Common myeloid progenitor, CD34-positive (primary cell): ENCODE measurements around the gene SEC23IP.
"Not testable (repeated sequence)": the region's sequence is repeated elsewhere in the genome, so short reads cannot be mapped to it uniquely, and the experiment has no call there.

ENCODE experiments used
- CTCF ChIA-PET: fragments of 350-600 bp; sonication (Branson Sonifier 250); formaldehyde crosslinking; loops from one replicate; lab custom pipeline; 2021; ENCODE audit warnings: antibody characterized with exemption; lab: Charles Lee
- POLR2A ChIA-PET: fragments of 350-600 bp; sonication (Branson Sonifier 250); formaldehyde crosslinking; loops from one replicate; lab custom pipeline; 2021; ENCODE audit warnings: antibody characterized with exemption; lab: Charles Lee
- DNase-seq, 3 donors: peaks; one replicate each; pipeline versions ENCODE4 v3.0.0 to v3.0.0-alpha.2; 2013
- H3K27ac ChIP-seq, 2 experiments: 1 replicate in 1 of 2; 2 replicates in 1 of 2; pipeline ENCODE4 v1.7.0; 2013; ENCODE audit warnings: inconsistent platforms in 2 of 2, low read length in 2 of 2, mild to moderate bottlenecking in 2 of 2, low read depth in 1 of 2, moderate library complexity in 1 of 2; ENCODE audit not compliant: severe bottlenecking in 2 of 2, insufficient read depth in 1 of 2, poor library complexity in 1 of 2
- H3K27me3 ChIP-seq, 5 experiments: replicated peaks in 2 of 5; 1 replicate in 3 of 5; 2 replicates in 2 of 5; pipeline versions ENCODE4 v1.6.1 to v1.7.0; 2013; ENCODE audit warnings: low read length in 4 of 5, mild to moderate bottlenecking in 2 of 5, moderate library complexity in 2 of 5, inconsistent platforms in 1 of 5; ENCODE audit not compliant: insufficient read depth in 5 of 5, control insufficient read depth in 4 of 5
- H3K36me3 ChIP-seq, 4 experiments: 1 replicate in 2 of 4; 2 replicates in 2 of 4; pipeline versions ENCODE4 v1.6.1 to v1.7.0; 2013; ENCODE audit warnings: low read length in 3 of 4, control low read depth in 1 of 4, mild to moderate bottlenecking in 1 of 4; ENCODE audit not compliant: control insufficient read depth in 4 of 4, insufficient read depth in 4 of 4
- H3K4me1 ChIP-seq, 4 experiments: 1 replicate in 3 of 4; 2 replicates in 1 of 4; pipeline versions ENCODE4 v1.6.1 to v1.7.1; 2013; ENCODE audit warnings: low read length in 3 of 4, mild to moderate bottlenecking in 3 of 4, control low read depth in 1 of 4, inconsistent platforms in 1 of 4, moderate library complexity in 1 of 4; ENCODE audit not compliant: control insufficient read depth in 4 of 4, insufficient read depth in 4 of 4; ENCODE audit errors: control extremely low read depth in 1 of 4
- H3K4me3 ChIP-seq, 7 experiments: 1 replicate in 4 of 7; 2 replicates in 3 of 7; pipeline versions ENCODE4 v1.5.1 to v1.7.0; 2013; ENCODE audit warnings: mild to moderate bottlenecking in 7 of 7, low read length in 6 of 7, moderate library complexity in 6 of 7, inconsistent platforms in 2 of 7, low read depth in 2 of 7, control low read depth in 1 of 7; ENCODE audit not compliant: insufficient read depth in 4 of 7, control insufficient read depth in 1 of 7; ENCODE audit errors: extremely low read depth in 1 of 7
- H3K9me3 ChIP-seq, 5 experiments: 1 replicate in 4 of 5; 2 replicates in 1 of 5; pipeline versions ENCODE4 v1.6.1 to v1.7.1; 2013; ENCODE audit warnings: low read length in 4 of 5, mild to moderate bottlenecking in 2 of 5, inconsistent platforms in 1 of 5, low read depth in 1 of 5, moderate library complexity in 1 of 5; ENCODE audit not compliant: control insufficient read depth in 4 of 5, insufficient read depth in 2 of 5; ENCODE audit errors: control extremely low read depth in 1 of 5
- WGBS: methylation state at CpG from one replicate; pipeline ENCODE4 v1.1.5; 2013; ENCODE audit not compliant: insufficient coverage; 5-methylcytosine and 5-hydroxymethylcytosine counted together

SEC23IP gene

GRCh38 chr10:119878524-119878923 lies 14.0 kb upstream of the SEC23IP start:
- no peaks in the 10 kb centered on the region for H3K36me3 ChIP-seq
- H3K9me3 ChIP-seq: no peaks in the 10 kb centered on the region
- WGBS: 100% methylated on average over 1 of the region's 2 CpGs
- H3K4me1 ChIP-seq: peaks cover 4 to 10% (median 8%) of the 10 kb centered on the region in 4 experiments
- ChIA-PET CTCF (no interaction called here), POLR2A (no interaction called here)
- DNase-seq: no peak
- H3K27me3 ChIP-seq: no peaks in the 10 kb centered on the region
- no peak overlapping the region for H3K4me3 ChIP-seq
- H3K27ac ChIP-seq: no peak overlapping the region

- CTCF ChIA-PET: interaction anchor here (1.5 to 1.7 kb wide), 2 partner anchors 11 to 14 kb away, joined by 4 to 7 read pairs; partner anchors contain the start of gene MCMBP
- not testable (repeated sequence) for H3K27ac ChIP-seq, H3K4me3 ChIP-seq, DNase-seq, H3K27me3 ChIP-seq, H3K36me3 ChIP-seq, H3K9me3 ChIP-seq, H3K4me1 ChIP-seq
- WGBS: 95% methylated on average over 11 of the region's 11 CpGs
- POLR2A ChIA-PET: interaction anchor here (0.6 kb wide), 1 partner anchor 145 kb away, joined by 3 read pairs; no protein-coding TSS in a partner anchor
These were observed 8.5 kb upstream of the SEC23IP start for GRCh38 chr10:119883901-119884611.

DNA sequence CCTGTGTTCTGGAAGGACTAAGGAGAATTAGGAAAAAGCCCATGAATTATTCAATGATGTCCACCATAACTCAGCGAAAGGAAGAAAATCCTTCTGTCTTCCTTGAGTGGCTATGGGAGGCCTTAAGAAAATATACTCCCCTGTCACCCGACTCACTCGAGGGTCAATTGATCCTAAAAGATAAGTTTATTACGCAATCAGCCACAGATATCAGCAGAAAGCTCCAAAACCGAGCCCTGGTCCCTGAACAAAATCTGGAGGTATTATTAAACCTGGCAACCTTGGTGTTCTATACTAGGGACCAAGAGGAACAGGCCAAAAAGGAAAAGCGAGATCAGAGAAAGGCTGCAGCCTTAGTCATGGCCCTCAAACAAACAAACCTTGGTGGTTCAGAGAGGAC lies 6.5 kb upstream of the SEC23IP start:
- H3K4me3 ChIP-seq, DNase-seq, POLR2A ChIA-PET, H3K27me3 ChIP-seq, H3K36me3 ChIP-seq, H3K27ac ChIP-seq, H3K9me3 ChIP-seq: not testable (repeated sequence)
- 82% methylated on average over 4 of the region's 6 CpGs for WGBS
- peaks cover 0 to 14% (median 5%) of the 10 kb centered on the region in 4 experiments for H3K4me1 ChIP-seq
- CTCF ChIA-PET: interaction anchor here (1.2 kb wide), 1 partner anchor 13 kb away, joined by 3 read pairs; the partner anchor contains the start of gene MCMBP

GRCh38 chr10:119888715-119889114 lies 3.8 kb upstream of the SEC23IP start:
- POLR2A ChIA-PET, H3K27ac ChIP-seq: not testable (repeated sequence)
- 0% methylated on average over 2 of the region's 3 CpGs for WGBS

DNA sequence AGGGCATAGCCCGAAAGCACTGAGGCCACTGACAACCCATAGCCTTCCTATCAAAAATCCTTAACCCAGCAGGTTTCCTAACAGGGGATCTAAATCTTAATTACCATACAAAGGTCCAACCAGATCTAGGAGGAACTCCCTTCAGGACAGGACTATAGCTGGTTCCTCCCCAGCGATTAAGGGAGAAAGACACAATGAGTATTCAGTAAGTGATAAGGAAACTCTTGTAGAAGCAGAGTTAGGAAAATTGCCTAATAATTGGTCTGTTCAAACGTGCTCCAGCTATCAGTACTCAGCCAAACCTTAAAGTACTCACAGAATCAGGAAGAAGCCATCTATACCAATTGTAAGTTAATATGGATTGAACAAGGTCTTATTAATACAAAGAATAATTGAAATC lies 3.3 kb upstream of the SEC23IP start:
- H3K36me3 ChIP-seq, DNase-seq, H3K4me3 ChIP-seq, POLR2A ChIA-PET, H3K9me3 ChIP-seq, H3K27ac ChIP-seq, H3K27me3 ChIP-seq: not testable (repeated sequence)
- peaks cover 2 to 35% (median 20%) of the 10 kb centered on the region in 4 experiments for H3K4me1 ChIP-seq
- WGBS: 83% methylated on average over 1 of the region's 3 CpGs
- CTCF ChIA-PET: interaction anchor here (1.1 to 1.2 kb wide), 2 partner anchors 15 to 17 kb away, joined by 3 to 4 read pairs; partner anchors contain the start of gene MCMBP

More at GRCh38 chr10:119888715-119889114, 3.8 kb upstream of the SEC23IP start:
- peaks cover 2 to 30% (median 17%) of the 10 kb centered on the region in 4 experiments for H3K4me1 ChIP-seq
- not testable (repeated sequence) for H3K9me3 ChIP-seq, H3K27me3 ChIP-seq, H3K4me3 ChIP-seq, H3K36me3 ChIP-seq
- CTCF ChIA-PET: interaction anchor here (1.1 kb wide), 1 partner anchor 16 kb away, joined by 4 read pairs; the partner anchor contains the start of gene MCMBP
- DNase-seq: peak in 1 of 3 donors; percentile 27

DNA sequence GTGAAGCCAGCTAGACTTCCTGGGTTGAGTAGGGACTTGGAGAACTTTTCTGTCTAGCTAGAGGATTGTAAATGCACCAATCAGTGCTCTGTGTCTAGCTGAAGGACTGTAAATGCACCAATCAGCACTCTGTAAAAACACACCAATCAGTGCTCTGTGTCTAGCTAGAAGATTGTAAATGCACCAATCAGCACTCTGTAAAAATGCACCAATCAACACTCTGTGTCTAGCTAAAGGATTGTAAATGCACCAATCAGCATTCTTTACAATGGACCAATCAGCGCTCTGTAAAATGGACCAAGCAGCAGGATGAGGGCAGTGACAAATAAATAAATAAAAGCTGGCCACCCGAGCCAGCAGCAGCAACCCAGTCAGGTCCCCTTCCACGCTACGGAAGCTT lies 2.2 kb upstream of the SEC23IP start:
- WGBS: 89% methylated on average over 4 of the region's 4 CpGs
- H3K27me3 ChIP-seq, H3K36me3 ChIP-seq, DNase-seq, POLR2A ChIA-PET, H3K27ac ChIP-seq, H3K9me3 ChIP-seq, H3K4me3 ChIP-seq: not testable (repeated sequence)
- CTCF ChIA-PET: interaction anchor here (1.2 kb wide), 1 partner anchor 16 kb away, joined by 3 read pairs; no protein-coding TSS in a partner anchor
- peaks cover 2 to 39% (median 21%) of the 10 kb centered on the region in 4 experiments for H3K4me1 ChIP-seq

DNA sequence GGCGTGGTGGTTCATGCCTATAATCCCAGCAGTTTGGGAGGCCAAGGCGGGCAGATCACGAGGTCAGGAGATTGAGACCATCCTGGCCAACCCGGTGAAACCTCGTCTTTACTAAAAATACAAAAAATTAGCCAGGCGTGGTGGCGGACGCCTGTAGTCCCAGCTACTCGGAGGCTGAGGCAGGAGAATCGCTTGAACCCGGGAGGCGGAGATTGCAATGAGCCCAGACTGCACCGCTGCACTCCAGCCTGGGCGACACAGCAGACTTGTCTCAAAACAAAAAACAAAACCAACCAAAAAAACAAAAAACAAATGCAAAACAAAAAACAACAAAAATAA lies 712 bp upstream of the SEC23IP start:
- POLR2A ChIA-PET, H3K9me3 ChIP-seq, H3K36me3 ChIP-seq, DNase-seq, H3K27me3 ChIP-seq: not testable (repeated sequence)
- Histone ChIP-seq H3K27ac (peak overlapping the region; percentile 77 to 85), H3K4me1 (peaks cover 2 to 54% (median 31%) of the 10 kb centered on the region in 4 experiments), H3K4me3 (peak overlapping the region in 6 of 7 experiments; percentile 83 to 96 (median 92))
- 68% methylated on average over 10 of the region's 14 CpGs for WGBS
- CTCF ChIA-PET: interaction anchor here (1.2 kb wide), 2 partner anchors 10 to 27 kb away, joined by 3 read pairs; no protein-coding TSS in a partner anchor
